GM18858 (cell line): ENCODE data around the gene DEFB131A.
"Not testable (repeated sequence)": the region's sequence is repeated elsewhere in the genome, so short reads cannot be mapped to it uniquely, and the experiment has no call there.

ENCODE experiments used
- ATAC-seq: cut with Tn5 transposase; IDR thresholded peaks from one replicate; pipeline ENCODE4 v1.9.1; 2021; ENCODE audit not compliant: unreplicated experiment

DEFB131A gene

GRCh38 chr4:9444114-9444513 lies at the start of gene DEFB131A:
TSS of gene DEFB131A (plus strand) at chr4:9444414. CDS start at chr4:9444534, 120 bp downstream.
- ATAC-seq, result not testable (repeated sequence)

GRCh38 chr4:9405774-9406173 lies 38.4 kb upstream of the DEFB131A start:
- not testable (repeated sequence) for ATAC-seq

DNA sequence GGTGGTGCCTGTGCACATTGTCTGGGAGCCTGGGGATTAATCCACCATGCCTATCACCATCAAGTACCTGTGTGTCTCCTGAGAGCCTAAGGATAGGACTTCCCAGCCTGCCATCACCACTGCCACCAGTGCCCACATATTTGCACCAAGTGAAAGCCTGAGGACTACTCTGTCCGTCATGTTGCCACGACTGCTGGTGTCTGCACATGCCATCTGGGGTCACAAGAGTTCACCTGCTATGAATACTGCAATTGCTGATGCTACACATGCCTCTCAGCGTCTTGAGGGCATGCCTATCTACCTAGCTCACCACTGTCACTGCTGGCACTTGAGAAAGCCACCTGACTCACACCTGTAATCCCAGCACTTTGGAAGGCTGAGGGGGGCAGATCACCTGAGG lies 37.7 kb upstream of the DEFB131A start:
- not testable (repeated sequence) for ATAC-seq

DNA sequence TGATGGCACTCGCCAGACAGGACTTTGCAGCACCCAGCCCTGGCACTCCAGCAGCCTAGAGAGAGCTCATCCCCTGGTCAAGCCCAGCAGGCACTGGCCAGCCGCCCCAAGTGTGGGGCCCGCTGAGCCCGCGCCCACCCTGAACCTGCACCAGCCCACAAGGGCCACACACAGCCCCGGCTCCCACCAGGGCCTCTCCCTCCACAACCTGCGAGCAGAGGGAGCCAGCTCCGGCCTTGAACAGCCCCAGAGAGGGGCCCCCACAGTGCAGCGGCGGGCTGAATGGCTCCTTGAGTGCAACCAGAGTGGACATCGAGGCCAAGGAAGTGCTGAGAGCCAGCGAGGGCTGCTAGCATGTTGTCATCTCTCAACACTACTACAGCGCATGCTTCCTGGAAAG lies 34.4 kb upstream of the DEFB131A start:
- ATAC-seq, result no peak

DNA sequence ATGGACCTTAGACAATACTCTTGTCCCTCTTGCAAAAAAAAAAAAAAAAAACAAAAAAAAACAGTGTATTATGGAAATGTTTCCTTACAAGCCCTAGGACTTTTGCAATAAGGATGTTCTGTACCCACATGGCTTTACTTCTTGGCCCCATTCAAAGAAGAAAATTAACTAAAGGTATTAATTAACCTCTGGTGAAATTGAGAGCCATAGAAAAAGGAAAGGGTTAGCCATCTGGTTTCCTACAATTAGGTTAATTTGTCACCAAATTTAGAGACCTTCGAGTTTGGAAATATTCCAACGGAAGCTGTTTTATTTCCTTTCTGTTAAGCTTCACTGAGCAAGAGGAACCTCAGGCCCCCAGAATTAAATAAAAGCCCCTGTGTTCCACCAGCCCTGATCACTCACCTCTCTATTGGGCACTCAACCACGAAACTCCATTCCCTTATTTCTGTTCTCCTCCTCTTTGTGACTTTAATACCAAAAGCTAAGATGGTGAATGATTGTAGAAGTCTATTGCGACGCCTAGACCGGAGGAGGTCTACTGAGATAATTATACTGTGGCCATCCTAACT lies 22.2 kb upstream of the DEFB131A start:
- ATAC-seq, result not testable (repeated sequence)

DNA sequence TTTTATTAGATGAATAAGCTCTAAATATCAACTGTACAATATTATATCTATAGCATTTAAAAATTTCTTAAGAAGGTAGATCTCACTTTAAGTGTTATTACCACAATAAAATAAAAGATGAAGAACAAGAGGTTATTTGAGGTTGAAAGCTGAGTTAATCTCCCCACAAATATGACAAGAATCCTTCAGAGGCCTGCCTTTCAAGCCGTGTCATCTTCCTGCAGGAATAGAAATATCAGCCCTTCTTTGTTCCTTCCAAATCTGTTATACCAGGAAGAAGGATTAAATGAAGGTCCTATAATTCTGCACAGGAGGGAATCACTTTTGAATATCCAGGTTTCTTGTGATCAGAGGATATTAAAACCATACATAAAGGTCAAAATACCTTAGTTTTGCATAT lies 18.3 kb upstream of the DEFB131A start:
- ATAC-seq, result not testable (repeated sequence)

- ATAC-seq, result not testable (repeated sequence)
Measured at GRCh38 chr4:9430061-9430460, 14.2 kb upstream of the DEFB131A start.

GRCh38 chr4:9433320-9433719 lies 10.9 kb upstream of the DEFB131A start:
- not testable (repeated sequence) for ATAC-seq

DNA sequence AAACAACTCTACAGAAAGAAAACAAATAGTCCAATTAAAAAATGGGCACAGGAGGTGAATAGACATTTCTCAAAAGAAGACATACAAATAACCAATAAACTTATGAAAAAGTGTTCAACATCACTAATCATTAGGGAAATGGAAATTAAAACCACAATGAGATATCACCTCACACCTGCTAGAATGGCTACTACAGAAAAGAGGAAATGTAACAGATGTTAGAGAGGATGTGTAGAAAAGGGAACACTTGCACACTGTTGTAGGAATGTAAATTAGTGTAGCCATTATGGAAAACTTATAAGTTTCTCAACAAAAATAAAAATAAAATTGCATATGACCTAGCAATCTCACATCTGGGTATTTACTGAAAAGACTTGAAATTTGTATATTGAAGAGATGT lies 7.5 kb upstream of the DEFB131A start:
- ATAC-seq, result not testable (repeated sequence)

DNA sequence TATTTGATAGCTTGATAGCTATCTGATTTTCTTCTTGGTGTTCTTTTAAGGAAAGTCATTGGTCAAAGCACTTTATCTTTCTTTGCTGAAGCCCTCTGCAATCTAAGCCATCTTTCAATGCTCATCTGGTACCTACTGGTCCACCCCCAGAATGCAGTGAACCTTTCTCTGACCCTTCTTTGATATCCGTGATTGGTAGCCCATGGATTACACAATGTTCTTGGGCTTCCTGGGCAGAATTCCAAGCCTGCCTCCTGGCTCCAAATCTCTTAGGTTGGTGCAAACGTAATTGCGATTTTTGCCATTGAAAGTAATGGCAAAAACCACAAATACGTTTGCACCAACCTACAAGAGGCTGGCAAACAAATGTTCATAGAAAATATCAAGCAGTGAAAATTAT lies 1.9 kb upstream of the DEFB131A start:
- not testable (repeated sequence) for ATAC-seq

GRCh38 chr4:9444681-9445080 lies 467 bp downstream of the DEFB131A start:
- not testable (repeated sequence) for ATAC-seq

- not testable (repeated sequence) for ATAC-seq
Measured at GRCh38 chr4:9452251-9452650, 8.0 kb downstream of the DEFB131A start.

DNA sequence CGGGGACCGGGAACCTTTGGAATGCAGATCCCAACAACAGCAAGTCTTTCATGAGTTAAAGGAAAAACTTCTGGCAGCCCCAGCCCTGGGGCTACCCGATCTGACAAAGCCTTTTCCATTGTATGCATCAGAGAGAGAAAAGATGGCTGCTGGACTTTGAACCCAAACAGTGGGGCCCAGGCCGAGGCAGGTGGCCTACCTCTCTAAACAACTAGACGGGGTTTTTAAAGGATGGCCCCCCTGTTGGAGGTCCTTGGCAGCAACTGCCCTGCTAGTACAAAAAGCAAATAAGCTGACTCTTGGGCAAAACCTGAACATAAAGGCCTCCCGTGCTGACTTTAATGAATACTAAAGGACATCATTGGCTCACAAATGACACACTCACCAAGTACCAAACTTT lies 10.1 kb downstream of the DEFB131A start:
- not testable (repeated sequence) for ATAC-seq

- ATAC-seq, result not testable (repeated sequence)
Measured at GRCh38 chr4:9455046-9455445, 10.8 kb downstream of the DEFB131A start.

GRCh38 chr4:9479466-9479865 lies 35.3 kb downstream of the DEFB131A start:
- ATAC-seq, result not testable (repeated sequence)

DNA sequence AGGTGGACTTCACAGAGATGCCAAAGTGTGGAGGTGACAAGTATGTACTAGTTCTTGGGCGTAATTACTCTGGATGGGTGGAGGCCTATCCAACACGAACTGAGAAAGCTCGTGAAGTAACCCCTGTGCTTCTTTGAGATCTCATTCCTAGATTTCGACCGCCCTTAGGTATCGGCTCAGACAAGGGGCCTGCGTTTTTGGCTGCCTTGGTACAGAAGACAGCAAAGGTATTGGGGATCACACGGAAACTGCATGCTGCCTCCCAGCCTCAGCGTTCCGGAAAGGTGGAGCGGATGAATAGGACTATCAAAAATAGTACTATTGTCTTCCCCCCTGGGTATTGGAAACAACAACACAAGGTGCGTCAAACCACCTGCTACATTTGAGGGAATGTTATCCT lies 35.9 kb downstream of the DEFB131A start:
- ATAC-seq, result not testable (repeated sequence)

- ATAC-seq, result not testable (repeated sequence)
Measured at GRCh38 chr4:9482871-9483270, 38.7 kb downstream of the DEFB131A start.

DNA sequence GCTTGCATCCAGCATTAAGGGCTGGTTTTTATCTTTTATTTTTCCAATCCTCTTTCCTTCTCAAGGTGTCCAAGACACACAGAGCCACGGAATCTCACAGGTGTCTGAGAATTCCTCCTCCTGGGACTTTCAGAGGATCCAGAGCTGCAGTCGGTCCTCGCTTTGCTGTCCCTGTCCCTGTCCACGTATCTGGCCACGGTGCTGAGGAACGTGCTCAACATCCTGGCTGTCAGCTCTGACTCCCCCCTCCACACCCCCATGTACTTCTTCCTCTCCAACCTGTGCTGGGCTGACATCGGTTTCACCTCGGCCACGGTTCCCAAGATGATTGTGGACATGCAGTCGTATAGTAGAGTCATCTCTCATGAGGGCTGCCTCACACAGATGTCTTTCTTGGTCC lies 39.5 kb downstream of the DEFB131A start:
- not testable (repeated sequence) for ATAC-seq

- not testable (repeated sequence) for ATAC-seq
Measured at GRCh38 chr4:9486880-9487279, 42.7 kb downstream of the DEFB131A start.

DNA sequence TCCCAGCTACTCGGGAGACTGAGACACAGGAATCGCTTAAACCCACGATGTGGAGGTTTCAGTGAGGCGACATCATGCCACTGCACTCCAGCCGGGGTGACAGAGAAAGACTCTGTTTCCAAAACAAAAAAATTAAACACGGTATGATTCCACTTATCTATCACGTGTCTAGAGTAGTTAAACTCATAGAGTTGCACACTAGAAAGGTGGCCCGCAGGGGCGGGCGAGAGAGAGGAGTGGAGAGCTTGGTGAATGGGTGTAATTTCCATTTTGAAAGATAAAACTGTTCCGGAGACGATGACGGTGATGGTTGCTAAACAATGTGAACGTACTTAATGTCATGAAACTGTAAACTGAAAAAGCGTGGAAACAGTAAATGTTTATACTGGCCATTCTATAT lies 44.6 kb downstream of the DEFB131A start:
- not testable (repeated sequence) for ATAC-seq

DNA sequence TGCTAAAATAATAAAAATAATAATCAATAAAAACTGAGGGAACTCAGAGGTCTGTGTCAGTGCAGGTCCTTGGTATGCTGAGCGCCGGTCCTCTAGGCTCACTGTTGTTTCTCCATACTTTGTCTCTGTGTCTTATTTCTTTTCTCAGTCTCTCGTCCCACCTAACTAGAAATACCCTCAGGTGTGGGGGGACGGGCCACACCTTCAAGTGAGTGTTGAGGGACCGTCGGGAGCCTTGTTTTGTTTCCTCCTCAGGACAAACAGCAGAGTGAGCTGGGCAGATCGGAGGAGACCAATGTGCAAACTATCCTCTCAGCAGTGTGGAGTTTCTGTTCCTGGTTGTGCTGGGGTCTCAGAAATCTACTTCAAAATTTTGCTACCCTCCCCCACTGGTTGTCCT lies 46.3 kb downstream of the DEFB131A start:
- ATAC-seq, result not testable (repeated sequence)

DNA sequence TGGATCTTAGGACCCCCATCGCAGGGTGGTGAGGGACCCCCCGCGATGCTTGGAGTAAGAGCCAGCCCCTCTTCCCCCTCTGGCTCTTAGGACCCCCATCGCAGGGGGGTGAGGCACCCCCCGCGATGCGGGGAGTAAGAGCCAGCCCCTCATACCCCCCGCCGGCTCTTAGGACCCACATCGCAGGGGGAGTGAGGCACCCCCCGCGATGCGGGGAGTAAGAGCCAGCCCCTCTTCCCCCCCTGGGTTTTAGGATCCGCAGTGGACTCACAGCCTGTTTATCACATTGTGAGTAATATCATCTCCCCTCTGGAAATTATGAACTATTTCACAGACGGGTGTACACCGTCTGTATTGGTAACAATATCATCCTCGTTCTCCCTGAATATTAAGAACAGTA lies 46.8 kb downstream of the DEFB131A start:
- ATAC-seq, result not testable (repeated sequence)

DNA sequence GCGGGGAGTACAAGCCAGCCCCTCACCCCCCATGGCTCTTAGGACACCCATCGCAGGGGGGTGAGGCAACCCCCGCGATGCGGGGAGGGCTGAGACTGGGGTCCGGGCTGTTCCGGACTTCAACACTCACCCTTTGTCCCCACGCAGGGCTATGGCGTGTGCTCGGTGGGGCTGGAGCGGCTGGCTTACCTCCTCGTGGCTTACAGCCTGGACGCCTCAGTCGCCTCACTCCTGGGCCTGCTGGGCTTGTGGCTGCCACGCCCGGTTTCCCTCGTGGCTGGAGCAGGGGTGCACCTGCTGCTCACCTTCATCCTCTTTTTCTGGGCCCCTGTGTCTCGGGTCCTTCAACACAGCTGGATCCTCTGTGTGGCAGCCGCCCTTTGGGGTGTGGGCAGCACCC lies 49.4 kb downstream of the DEFB131A start:
- not testable (repeated sequence) for ATAC-seq
